ENCODE measurements around the gene EHMT1. TPM values are rescaled to one million over a fixed set of nuclear protein-coding genes. Genes with fewer than 3 reads are reported as not detected.

EHMT1 gene
- total RNA-seq, 1 donor from 2014 or later, result 64.2 TPM

GRCh38 chr9:137690930-137691645 lies 72.3 kb downstream of the EHMT1 start:
- DNase-seq (ENCODE audit: low spot score), result no peak

GRCh38 chr9:137691646-137692351 lies 73.0 kb downstream of the EHMT1 start:
- ATAC-seq (no peak), DNase-seq (ENCODE audit: low spot score) (no peak)

More at GRCh38 chr9:137690930-137691645, 72.3 kb downstream of the EHMT1 start:
- ATAC-seq, result no peak

- ATAC-seq (peak; percentile 15), DNase-seq (ENCODE audit: low spot score) (no peak)
Measured at GRCh38 chr9:137694236-137694959, 75.6 kb downstream of the EHMT1 start.

- ATAC-seq, result peak; percentile 95
- DNase-seq (ENCODE audit: low spot score), result peak; percentile 71
Measured at GRCh38 chr9:137694962-137695875, 76.4 kb downstream of the EHMT1 start.

GRCh38 chr9:137696136-137696925 lies 77.5 kb downstream of the EHMT1 start:
- ATAC-seq (no peak), DNase-seq (ENCODE audit: low spot score) (no peak)

- no peak for ATAC-seq
- DNase-seq (ENCODE audit: low spot score), result no peak
Measured at GRCh38 chr9:137697193-137697592, 78.4 kb downstream of the EHMT1 start.

- DNase-seq (ENCODE audit: low spot score), result no peak
- no peak for ATAC-seq
Measured at GRCh38 chr9:137697832-137698231, 79.0 kb downstream of the EHMT1 start.

GRCh38 chr9:137700911-137701310 lies 82.1 kb downstream of the EHMT1 start:
- ATAC-seq (no peak), DNase-seq (ENCODE audit: low spot score) (no peak)

- DNase-seq (ENCODE audit: low spot score) (no peak), ATAC-seq (no peak)
Measured at GRCh38 chr9:137702615-137703379, 84.0 kb downstream of the EHMT1 start.

- DNase-seq (ENCODE audit: low spot score) (no peak), ATAC-seq (peak; percentile 17)
Measured at GRCh38 chr9:137703842-137704508, 85.2 kb downstream of the EHMT1 start.

- ATAC-seq, result peak; percentile 21
Measured at GRCh38 chr9:137705443-137705863, 86.6 kb downstream of the EHMT1 start.

GRCh38 chr9:137705906-137706305 lies 87.1 kb downstream of the EHMT1 start:
- ATAC-seq (no peak), DNase-seq (ENCODE audit: low spot score) (no peak)

More at GRCh38 chr9:137705443-137705863, 86.6 kb downstream of the EHMT1 start:
- DNase-seq (ENCODE audit: low spot score), result no peak

GRCh38 chr9:137707361-137707760 lies 88.6 kb downstream of the EHMT1 start:
- ATAC-seq (no peak), DNase-seq (ENCODE audit: low spot score) (no peak)

GRCh38 chr9:137708590-137709284 lies 89.9 kb downstream of the EHMT1 start:
- DNase-seq (ENCODE audit: low spot score), result no peak

GRCh38 chr9:137709411-137710101 lies 90.8 kb downstream of the EHMT1 start:
- DNase-seq (ENCODE audit: low spot score), result no peak
- no peak for ATAC-seq

More at GRCh38 chr9:137708590-137709284, 89.9 kb downstream of the EHMT1 start:
- ATAC-seq, result no peak

- ATAC-seq (no peak), DNase-seq (ENCODE audit: low spot score) (no peak)
Measured at GRCh38 chr9:137710704-137711103, 91.9 kb downstream of the EHMT1 start.

GRCh38 chr9:137711678-137712105 lies 92.9 kb downstream of the EHMT1 start:
- no peak for DNase-seq (ENCODE audit: low spot score)
- peak; percentile 28 for ATAC-seq
